Renal cortex interstitium (tissue), 11 donors: ENCODE results near the gene CRY1. TPM values are rescaled to one million over a fixed set of nuclear protein-coding genes. Genes with fewer than 3 reads are reported as not detected.

Experiments
- DNase-seq, 11 donors: peaks; one replicate each; pipeline ENCODE4 v3.0.0-alpha.2; 2013; ENCODE audit warnings: low read depth in 9 of 11, low spot score in 4 of 11; ENCODE audit errors: extremely low read depth in 1 of 11
- polyA plus RNA-seq, 3 donors: library from polyadenylated mRNA; unstranded; fragments of 120-200 nt; gene quantifications; one replicate each; pipeline ENCODE4 v1.2.1, GENCODE V29; 2013; ENCODE audit not compliant: insufficient read length in 3 of 3

The CRY1 gene
- polyA plus RNA-seq, 3 donors, result 27.8 to 35.0 (median 28.4) TPM

- no peak for DNase-seq
Observed at GRCh38 chr12:106953352-106954250, 139.7 kb downstream of the CRY1 start.

- no peak for DNase-seq
Observed at GRCh38 chr12:106950591-106950990, 142.8 kb downstream of the CRY1 start.

GRCh38 chr12:106947461-106947860, 145.9 kb downstream of the CRY1 start:
- no peak for DNase-seq

- DNase-seq, result no peak
Observed at GRCh38 chr12:106945261-106945851, 148.0 kb downstream of the CRY1 start.

GRCh38 chr12:106942775-106943174, 150.6 kb downstream of the CRY1 start:
- DNase-seq, result no peak

- no peak for DNase-seq
Observed at GRCh38 chr12:106941481-106942156, 151.7 kb downstream of the CRY1 start.

Other genes starting within 250 kb of the CRY1 start
- 10 to 100 TPM; 72.8 to 87.7 (median 83.6) TPM for gene TMEM263, start 137.6 kb downstream of the CRY1 start, polyA plus RNA-seq
- gene MTERF2, start 106.4 kb downstream of the CRY1 start, polyA plus RNA-seq, result 10 to 100 TPM; 29.5 to 34.2 (median 32.5) TPM